ENCODE measurements around the gene ACTL10.
"Not testable (repeated sequence)": the region's sequence is repeated elsewhere in the genome, so short reads cannot be mapped to it uniquely, and the experiment has no call there.

Gene ACTL10

GRCh38 chr20:33693741-33694638 lies 27.2 kb downstream of the ACTL10 start:
- no peak for DNase-seq (ENCODE audit: low read depth in 4 of 4, low spot score in 1 of 4)

- DNase-seq (ENCODE audit: low read depth in 4 of 4, low spot score in 1 of 4): no peak
Observed at GRCh38 chr20:33694639-33695012, 27.9 kb downstream of the ACTL10 start.

- DNase-seq (ENCODE audit: low read depth in 4 of 4, low spot score in 1 of 4): no peak
Observed at GRCh38 chr20:33696448-33696847, 29.7 kb downstream of the ACTL10 start.

GRCh38 chr20:33697129-33697528 lies 30.4 kb downstream of the ACTL10 start:
- no peak for DNase-seq (ENCODE audit: low read depth in 4 of 4, low spot score in 1 of 4)

- DNase-seq (ENCODE audit: low read depth in 4 of 4, low spot score in 1 of 4): not testable (repeated sequence)
Observed at GRCh38 chr20:33698966-33699365, 32.2 kb downstream of the ACTL10 start.

- DNase-seq (ENCODE audit: low read depth in 4 of 4, low spot score in 1 of 4): not testable (repeated sequence)
Observed at GRCh38 chr20:33700696-33701441, 34.1 kb downstream of the ACTL10 start.

- DNase-seq (ENCODE audit: low read depth in 4 of 4, low spot score in 1 of 4): no peak
Observed at GRCh38 chr20:33701629-33702450, 35.1 kb downstream of the ACTL10 start.

- DNase-seq (ENCODE audit: low read depth in 4 of 4, low spot score in 1 of 4): no peak
Observed at GRCh38 chr20:33702861-33703260, 36.1 kb downstream of the ACTL10 start.

- DNase-seq (ENCODE audit: low read depth in 4 of 4, low spot score in 1 of 4): no peak
Observed at GRCh38 chr20:33703498-33704137, 36.9 kb downstream of the ACTL10 start.

GRCh38 chr20:33704197-33704924 lies 37.6 kb downstream of the ACTL10 start:
- DNase-seq (ENCODE audit: low read depth in 4 of 4, low spot score in 1 of 4): no peak

GRCh38 chr20:33707668-33708067 lies 40.9 kb downstream of the ACTL10 start:
- DNase-seq (ENCODE audit: low read depth in 4 of 4, low spot score in 1 of 4): no peak

GRCh38 chr20:33709398-33709797 lies 42.7 kb downstream of the ACTL10 start:
- DNase-seq (ENCODE audit: low read depth in 4 of 4, low spot score in 1 of 4): no peak

- no peak for DNase-seq (ENCODE audit: low read depth in 4 of 4, low spot score in 1 of 4)
Observed at GRCh38 chr20:33709905-33710541, 43.3 kb downstream of the ACTL10 start.

GRCh38 chr20:33710681-33711445 lies 44.1 kb downstream of the ACTL10 start:
- DNase-seq (ENCODE audit: low read depth in 4 of 4, low spot score in 1 of 4): no peak

- DNase-seq (ENCODE audit: low read depth in 4 of 4, low spot score in 1 of 4): no peak
Observed at GRCh38 chr20:33711446-33711738, 44.6 kb downstream of the ACTL10 start.

- DNase-seq (ENCODE audit: low read depth in 4 of 4, low spot score in 1 of 4): no peak
Observed at GRCh38 chr20:33713865-33714367, 47.2 kb downstream of the ACTL10 start.

- no peak for DNase-seq (ENCODE audit: low read depth in 4 of 4, low spot score in 1 of 4)
Observed at GRCh38 chr20:33716498-33716897, 49.8 kb downstream of the ACTL10 start.
